ACC112 (cell line): ENCODE results near the gene VWA5B1.

Source experiments
- H2AFZ ChIP-seq: fragments of 200-600 bp; sonication (generic); one replicate; pipeline ENCODE4 v1.6.0; 2017; ENCODE audit warnings: antibody characterized with exemption, low read length; ENCODE audit not compliant: unreplicated experiment
- H3K27ac ChIP-seq: fragments of 200-600 bp; sonication (generic); 2 replicates; pipeline ENCODE4 v1.5.1; 2014; ENCODE audit warnings: low read depth, mild to moderate bottlenecking, antibody characterized with exemption, low read length, moderate library complexity
- H3K27me3 ChIP-seq: fragments of 200-600 bp; sonication (generic); 2 replicates; pipeline ENCODE4 v1.6.1; 2014; ENCODE audit warnings: mild to moderate bottlenecking, antibody characterized with exemption, low read length, moderate library complexity, mixed read lengths; ENCODE audit not compliant: insufficient read depth
- H3K36me3 ChIP-seq: fragments of 200-600 bp; sonication (generic); 2 replicates; pipeline ENCODE4 v1.6.1; 2016; ENCODE audit warnings: mild to moderate bottlenecking, antibody characterized with exemption, low read length, moderate library complexity, mixed read lengths; ENCODE audit not compliant: insufficient read depth
- H3K4me1 ChIP-seq: fragments of 200-600 bp; sonication (generic); one replicate; pipeline ENCODE4 v1.6.1; 2016; ENCODE audit warnings: low read length, mixed read lengths; ENCODE audit not compliant: insufficient read depth, unreplicated experiment, control insufficient read depth
- H3K4me3 ChIP-seq: fragments of 200-600 bp; sonication (generic); 2 replicates; pipeline ENCODE4 v1.5.1; 2014; ENCODE audit warnings: mild to moderate bottlenecking, low read depth, low read length
- H3K79me2 ChIP-seq: fragments of 200-600 bp; sonication (generic); one replicate; pipeline ENCODE4 v1.6.0; 2016; ENCODE audit warnings: low read length; ENCODE audit not compliant: control insufficient read depth, unreplicated experiment, insufficient read depth

The VWA5B1 gene

GRCh38 chr1:20290624-20291597 lies at the start of gene VWA5B1:
Gene VWA5B1 (plus strand): TSS chr1:20290875. CDS start chr1:20310602, 19,727 bp downstream.
- no peak within 1 kb of the TSS for H2AFZ ChIP-seq
- H3K79me2 ChIP-seq = no peaks in the 10 kb centered on the region
- H3K27ac ChIP-seq = no peak within 1 kb of the TSS
- H3K4me1 ChIP-seq = no peaks in the 10 kb centered on the region
- no peaks in the 10 kb centered on the region for H3K36me3 ChIP-seq
- peaks cover 93% of the 10 kb centered on the region for H3K27me3 ChIP-seq
- peak within 1 kb of the TSS; percentile 17; the same call in 1 of the 2 replicates for H3K4me3 ChIP-seq

GRCh38 chr1:20242890-20243479 lies 47.7 kb upstream of the VWA5B1 start:
- Histone ChIP-seq H3K4me1 (no peaks in the 10 kb centered on the region), H3K27ac (no peak overlapping the region), H2AFZ (no peak overlapping the region), H3K27me3 (peaks cover 86% of the 10 kb centered on the region), H3K4me3 (no peak overlapping the region), H3K36me3 (no peaks in the 10 kb centered on the region), H3K79me2 (no peaks in the 10 kb centered on the region)

GRCh38 chr1:20248971-20249612 lies 41.6 kb upstream of the VWA5B1 start:
- Histone ChIP-seq H3K27ac (no peak overlapping the region), H3K4me3 (no peak overlapping the region), H3K79me2 (no peaks in the 10 kb centered on the region), H3K27me3 (peaks cover 54% of the 10 kb centered on the region), H3K36me3 (no peaks in the 10 kb centered on the region), H2AFZ (no peak overlapping the region), H3K4me1 (no peaks in the 10 kb centered on the region)

GRCh38 chr1:20250340-20250989 lies 40.2 kb upstream of the VWA5B1 start:
- H3K79me2 ChIP-seq = no peaks in the 10 kb centered on the region
- H3K4me1 ChIP-seq = no peaks in the 10 kb centered on the region
- no peak overlapping the region for H3K4me3 ChIP-seq
- H3K27me3 ChIP-seq = peaks cover 42% of the 10 kb centered on the region
- no peak overlapping the region for H3K27ac ChIP-seq
- H2AFZ ChIP-seq = no peak overlapping the region
- H3K36me3 ChIP-seq = no peaks in the 10 kb centered on the region

- H3K4me3 ChIP-seq = no peak overlapping the region
- H3K36me3 ChIP-seq = no peaks in the 10 kb centered on the region
- no peaks in the 10 kb centered on the region for H3K4me1 ChIP-seq
- no peak overlapping the region for H3K27ac ChIP-seq
- peaks cover 35% of the 10 kb centered on the region for H3K27me3 ChIP-seq
- no peak overlapping the region for H2AFZ ChIP-seq
- H3K79me2 ChIP-seq = no peaks in the 10 kb centered on the region
Observed at GRCh38 chr1:20252587-20252986, 38.1 kb upstream of the VWA5B1 start.

- Histone ChIP-seq H3K27me3 (peaks cover 59% of the 10 kb centered on the region), H2AFZ (no peak overlapping the region), H3K4me1 (no peaks in the 10 kb centered on the region), H3K4me3 (no peak overlapping the region), H3K79me2 (no peaks in the 10 kb centered on the region), H3K27ac (no peak overlapping the region), H3K36me3 (no peaks in the 10 kb centered on the region)
Observed at GRCh38 chr1:20255666-20256065, 35.0 kb upstream of the VWA5B1 start.

GRCh38 chr1:20259646-20260045 lies 31.0 kb upstream of the VWA5B1 start:
- no peak overlapping the region for H2AFZ ChIP-seq
- no peaks in the 10 kb centered on the region for H3K79me2 ChIP-seq
- no peaks in the 10 kb centered on the region for H3K36me3 ChIP-seq
- H3K4me1 ChIP-seq = no peaks in the 10 kb centered on the region
- H3K27me3 ChIP-seq = peaks cover 55% of the 10 kb centered on the region
- no peak overlapping the region for H3K27ac ChIP-seq
- H3K4me3 ChIP-seq = no peak overlapping the region

GRCh38 chr1:20261095-20261494 lies 29.6 kb upstream of the VWA5B1 start:
- Histone ChIP-seq H3K36me3 (no peaks in the 10 kb centered on the region), H2AFZ (no peak overlapping the region), H3K79me2 (no peaks in the 10 kb centered on the region), H3K4me1 (no peaks in the 10 kb centered on the region), H3K27ac (no peak overlapping the region), H3K27me3 (peaks cover 59% of the 10 kb centered on the region), H3K4me3 (no peak overlapping the region)

- H3K27me3 ChIP-seq = peaks cover 44% of the 10 kb centered on the region
- no peaks in the 10 kb centered on the region for H3K36me3 ChIP-seq
- H3K4me3 ChIP-seq = no peak overlapping the region
- H3K4me1 ChIP-seq = no peaks in the 10 kb centered on the region
- H2AFZ ChIP-seq = no peak overlapping the region
- H3K79me2 ChIP-seq = no peaks in the 10 kb centered on the region
- no peak overlapping the region for H3K27ac ChIP-seq
Observed at GRCh38 chr1:20262810-20263534, 27.7 kb upstream of the VWA5B1 start.

GRCh38 chr1:20265250-20265649 lies 25.4 kb upstream of the VWA5B1 start:
- Histone ChIP-seq H3K36me3 (no peaks in the 10 kb centered on the region), H3K27ac (no peak overlapping the region), H3K79me2 (no peaks in the 10 kb centered on the region), H3K4me1 (no peaks in the 10 kb centered on the region), H2AFZ (no peak overlapping the region), H3K27me3 (peaks cover 47% of the 10 kb centered on the region), H3K4me3 (no peak overlapping the region)
